ENCODE results near the gene VPS52.

The VPS52 gene

GRCh38 chr6:33315793-33316602 lies 44.3 kb upstream of the VPS52 start:
- Histone ChIP-seq H3K9ac (ENCODE audit: low read length) (no peak overlapping the region), H3K79me2 (ENCODE audit: control insufficient read depth, insufficient read depth, low read length, poor library complexity) (peaks cover 12% of the 10 kb centered on the region), H3K36me3 (ENCODE audit: control insufficient read depth in 1 of 2, insufficient read depth in 2 of 2, low read length in 2 of 2) (peaks cover 32 to 34% of the 10 kb centered on the region in 2 experiments), H3K79me1 (ENCODE audit: low read length) (peaks cover 18% of the 10 kb centered on the region), H3K4me1 (ENCODE audit: control insufficient read depth in 1 of 2, insufficient read depth in 2 of 2, low read length in 2 of 2) (peaks cover 18 to 29% of the 10 kb centered on the region in 2 experiments), H3K27me3 (ENCODE audit: insufficient read depth, low read length) (no peaks in the 10 kb centered on the region), H2AK5ac (ENCODE audit: low read length) (no peak overlapping the region), H3K23ac (ENCODE audit: low read length) (no peak overlapping the region), H2BK5ac (ENCODE audit: low read depth, low read length, poor library complexity) (no peak overlapping the region), H3K18ac (ENCODE audit: low read length) (no peak overlapping the region), H2BK12ac (ENCODE audit: low read length) (no peak overlapping the region), H3K14ac (ENCODE audit: low read length) (no peak overlapping the region), H4K12ac (ENCODE audit: low read depth, low read length) (no peak overlapping the region), H3K4me2 (ENCODE audit: low read length) (no peak overlapping the region), H4K8ac (ENCODE audit: low read depth, low read length) (no peak overlapping the region), H2AFZ (ENCODE audit: insufficient read depth, low read length, poor library complexity) (no peak overlapping the region), H3K4ac (ENCODE audit: low read depth, low read length) (no peak overlapping the region), H3K9me3 (ENCODE audit: insufficient read depth, low read depth, low read length) (no peaks in the 10 kb centered on the region), H3K27ac (ENCODE audit: low read depth, low read length) (no peak overlapping the region), H3K4me3 (ENCODE audit: low read depth, low read length) (no peak overlapping the region), H4K91ac (ENCODE audit: low read depth, low read length) (no peak overlapping the region), H2BK120ac (ENCODE audit: insufficient read depth, low read length, poor library complexity) (no peak overlapping the region)
- no CpG with 5 or more reads among the region's 17 CpGs for WGBS (ENCODE audit: extremely low coverage, insufficient coverage, insufficient read length)
- no peak for DNase-seq

GRCh38 chr6:33314943-33315792 lies 43.5 kb upstream of the VPS52 start:
- no peaks in the 10 kb centered on the region for H3K9me3 ChIP-seq (ENCODE audit: insufficient read depth, low read depth, low read length)
- no peak overlapping the region for H3K4ac ChIP-seq (ENCODE audit: low read depth, low read length)
- H3K27ac ChIP-seq (ENCODE audit: low read depth, low read length): no peak overlapping the region
- no peak overlapping the region for H3K4me3 ChIP-seq (ENCODE audit: low read depth, low read length)
- H2BK5ac ChIP-seq (ENCODE audit: low read depth, low read length, poor library complexity): no peak overlapping the region
- peak overlapping the region; percentile 77 for H3K4me2 ChIP-seq (ENCODE audit: low read length)
- peaks cover 18% of the 10 kb centered on the region for H3K79me1 ChIP-seq (ENCODE audit: low read length)
- no peak overlapping the region for H3K14ac ChIP-seq (ENCODE audit: low read length)
- peak overlapping the region; percentile 21 for H2AK5ac ChIP-seq (ENCODE audit: low read length)
- H4K12ac ChIP-seq (ENCODE audit: low read depth, low read length): no peak overlapping the region
- no peak overlapping the region for H2BK12ac ChIP-seq (ENCODE audit: low read length)
- peaks cover 26% of the 10 kb centered on the region in 2 experiments for H3K36me3 ChIP-seq (ENCODE audit: control insufficient read depth in 1 of 2, insufficient read depth in 2 of 2, low read length in 2 of 2)
- peak; percentile 84 to 87 for DNase-seq
- no peak overlapping the region for H3K18ac ChIP-seq (ENCODE audit: low read length)
- no CpG with 5 or more reads among the region's 47 CpGs for WGBS (ENCODE audit: extremely low coverage, insufficient coverage, insufficient read length)
- H3K79me2 ChIP-seq (ENCODE audit: control insufficient read depth, insufficient read depth, low read length, poor library complexity): peaks cover 12% of the 10 kb centered on the region
- H4K91ac ChIP-seq (ENCODE audit: low read depth, low read length): peak overlapping the region; percentile 40
- H3K9ac ChIP-seq (ENCODE audit: low read length): no peak overlapping the region
- no peak overlapping the region for H3K23ac ChIP-seq (ENCODE audit: low read length)
- H2AFZ ChIP-seq (ENCODE audit: insufficient read depth, low read length, poor library complexity): no peak overlapping the region
- H3K4me1 ChIP-seq (ENCODE audit: control insufficient read depth in 1 of 2, insufficient read depth in 2 of 2, low read length in 2 of 2): peaks cover 15 to 24% of the 10 kb centered on the region in 2 experiments
- no peak overlapping the region for H4K8ac ChIP-seq (ENCODE audit: low read depth, low read length)
- no peak overlapping the region for H2BK120ac ChIP-seq (ENCODE audit: insufficient read depth, low read length, poor library complexity)
- no peaks in the 10 kb centered on the region for H3K27me3 ChIP-seq (ENCODE audit: insufficient read depth, low read length)

- H2BK120ac ChIP-seq (ENCODE audit: insufficient read depth, low read length, poor library complexity): no peak overlapping the region
- H3K18ac ChIP-seq (ENCODE audit: low read length): no peak overlapping the region
- H3K9me3 ChIP-seq (ENCODE audit: insufficient read depth, low read depth, low read length): no peaks in the 10 kb centered on the region
- no peak overlapping the region for H2AFZ ChIP-seq (ENCODE audit: insufficient read depth, low read length, poor library complexity)
- no CpG with 5 or more reads among the region's 10 CpGs for WGBS (ENCODE audit: extremely low coverage, insufficient coverage, insufficient read length)
- no peak overlapping the region for H2AK5ac ChIP-seq (ENCODE audit: low read length)
- no peak overlapping the region for H3K9ac ChIP-seq (ENCODE audit: low read length)
- H3K27me3 ChIP-seq (ENCODE audit: insufficient read depth, low read length): no peaks in the 10 kb centered on the region
- peak overlapping the region; percentile 9 for H3K27ac ChIP-seq (ENCODE audit: low read depth, low read length)
- no peak overlapping the region for H3K14ac ChIP-seq (ENCODE audit: low read length)
- DNase-seq: peak; percentile 93 to 95
- no peak overlapping the region for H3K23ac ChIP-seq (ENCODE audit: low read length)
- no peak overlapping the region for H4K12ac ChIP-seq (ENCODE audit: low read depth, low read length)
- no peak overlapping the region for H3K4ac ChIP-seq (ENCODE audit: low read depth, low read length)
- H2BK5ac ChIP-seq (ENCODE audit: low read depth, low read length, poor library complexity): no peak overlapping the region
- peaks cover 20 to 21% of the 10 kb centered on the region in 2 experiments for H3K36me3 ChIP-seq (ENCODE audit: control insufficient read depth in 1 of 2, insufficient read depth in 2 of 2, low read length in 2 of 2)
- no peak overlapping the region for H2BK12ac ChIP-seq (ENCODE audit: low read length)
- H4K8ac ChIP-seq (ENCODE audit: low read depth, low read length): no peak overlapping the region
- peak overlapping the region; percentile 77 for H3K4me2 ChIP-seq (ENCODE audit: low read length)
- H3K4me1 ChIP-seq (ENCODE audit: control insufficient read depth in 1 of 2, insufficient read depth in 2 of 2, low read length in 2 of 2): peaks cover 15 to 24% of the 10 kb centered on the region in 2 experiments
- peaks cover 18% of the 10 kb centered on the region for H3K79me1 ChIP-seq (ENCODE audit: low read length)
- no peak overlapping the region for H3K4me3 ChIP-seq (ENCODE audit: low read depth, low read length)
- H3K79me2 ChIP-seq (ENCODE audit: control insufficient read depth, insufficient read depth, low read length, poor library complexity): peaks cover 12% of the 10 kb centered on the region
- peak overlapping the region; percentile 40 for H4K91ac ChIP-seq (ENCODE audit: low read depth, low read length)
These were observed 42.9 kb upstream of the VPS52 start for GRCh38 chr6:33314515-33314942.

- Histone ChIP-seq H3K27ac (ENCODE audit: low read depth, low read length) (peak within 1 kb of the TSS; percentile 65), H3K23ac (ENCODE audit: low read length) (no peak within 1 kb of the TSS), H2BK12ac (ENCODE audit: low read length) (no peak within 1 kb of the TSS), H3K79me1 (ENCODE audit: low read length) (peaks cover 18% of the 10 kb centered on the region), H4K8ac (ENCODE audit: low read depth, low read length) (peak within 1 kb of the TSS; percentile 63), H3K9ac (ENCODE audit: low read length) (peak within 1 kb of the TSS; percentile 88), H2BK5ac (ENCODE audit: low read depth, low read length, poor library complexity) (peak within 1 kb of the TSS; percentile 27), H2AK5ac (ENCODE audit: low read length) (peak within 1 kb of the TSS; percentile 49), H4K12ac (ENCODE audit: low read depth, low read length) (peak within 1 kb of the TSS; percentile 31), H2BK120ac (ENCODE audit: insufficient read depth, low read length, poor library complexity) (peak within 1 kb of the TSS; percentile 33), H2AFZ (ENCODE audit: insufficient read depth, low read length, poor library complexity) (peak within 1 kb of the TSS; percentile 24), H4K91ac (ENCODE audit: low read depth, low read length) (peak within 1 kb of the TSS; percentile 78), H3K27me3 (ENCODE audit: insufficient read depth, low read length) (no peaks in the 10 kb centered on the region), H3K4me3 (ENCODE audit: low read depth, low read length) (peak within 1 kb of the TSS; percentile 84), H3K36me3 (ENCODE audit: control insufficient read depth in 1 of 2, insufficient read depth in 2 of 2, low read length in 2 of 2) (peaks cover 13 to 15% of the 10 kb centered on the region in 2 experiments), H3K18ac (ENCODE audit: low read length) (peak within 1 kb of the TSS; percentile 90), H3K4me2 (ENCODE audit: low read length) (peak within 1 kb of the TSS; percentile 77), H3K14ac (ENCODE audit: low read length) (peak within 1 kb of the TSS; percentile 64), H3K9me3 (ENCODE audit: insufficient read depth, low read depth, low read length) (no peaks in the 10 kb centered on the region), H3K4ac (ENCODE audit: low read depth, low read length) (peak within 1 kb of the TSS; percentile 11), H3K79me2 (ENCODE audit: control insufficient read depth, insufficient read depth, low read length, poor library complexity) (peaks cover 12% of the 10 kb centered on the region), H3K4me1 (ENCODE audit: control insufficient read depth in 1 of 2, insufficient read depth in 2 of 2, low read length in 2 of 2) (peaks cover 14 to 23% of the 10 kb centered on the region in 2 experiments)
- no CpG with 5 or more reads among the region's 47 CpGs for WGBS (ENCODE audit: extremely low coverage, insufficient coverage, insufficient read length)
- peak; percentile 76 to 82 for DNase-seq
These were observed 42.2 kb upstream of the VPS52 start, which contains the start of gene TAPBP for GRCh38 chr6:33313709-33314514. TSS of gene TAPBP (minus strand) at chr6:33314078. CDS start at chr6:33314041, 37 bp downstream.

All from trophoblast cell (in vitro differentiated cells and primary cell).